Pons (tissue), 1 donor: Measurements from ENCODE around the gene NECTIN2.

Source experiments
- DNase-seq: peaks from one replicate; pipeline ENCODE4 v3.0.0-alpha.2; 2016; ENCODE audit warnings: low spot score

The NECTIN2 gene

GRCh38 chr19:44845612-44846454 lies at the start of gene NECTIN2:
TSS of gene NECTIN2 (plus strand) at chr19:44846297. CDS start at chr19:44846526, 229 bp downstream.
- DNase-seq = peak; percentile 81

GRCh38 chr19:44796701-44797115 lies 49.4 kb upstream of the NECTIN2 start:
- DNase-seq = no peak

DNA sequence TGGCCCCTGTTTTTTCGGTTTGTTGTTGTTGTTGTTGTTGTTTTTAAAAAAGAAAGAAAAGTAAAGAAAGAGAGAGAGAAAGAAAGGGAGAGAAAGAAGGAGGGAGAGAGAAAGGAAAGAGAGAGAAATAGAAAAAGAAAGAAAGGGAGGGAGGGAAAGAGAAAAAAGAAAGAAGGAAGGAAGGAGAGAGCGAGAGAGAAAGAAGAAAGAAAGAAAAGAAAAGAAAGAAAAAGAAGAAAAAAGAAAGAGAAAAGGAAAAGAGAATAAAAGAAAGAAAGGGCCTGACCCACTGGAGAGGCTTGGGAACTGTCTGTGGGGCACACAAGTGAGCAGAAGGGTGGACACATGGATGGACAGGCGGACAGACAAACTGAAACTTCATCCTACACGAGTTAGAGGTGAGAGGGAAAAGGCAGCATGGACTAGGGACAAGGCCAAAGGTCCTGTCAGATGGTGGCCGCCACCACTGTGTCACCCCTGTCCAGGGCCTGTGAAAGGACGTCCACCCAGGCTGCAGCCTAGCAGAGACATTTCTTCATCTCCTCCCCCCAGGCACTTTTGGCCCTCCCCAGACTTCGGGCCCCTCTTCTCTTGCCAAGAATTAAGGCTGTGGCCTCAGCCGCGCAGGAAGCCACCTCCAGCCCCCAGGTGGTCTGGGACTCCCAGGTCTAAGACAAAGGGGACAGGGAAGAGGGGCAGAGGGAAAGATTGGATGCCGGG lies 46.3 kb upstream of the NECTIN2 start:
- DNase-seq = no peak

- peak; percentile 20 for DNase-seq
These were observed 45.6 kb upstream of the NECTIN2 start for GRCh38 chr19:44800461-44800860.

GRCh38 chr19:44803442-44804428 lies 42.4 kb upstream of the NECTIN2 start:
- DNase-seq = no peak

- DNase-seq = no peak
These were observed 39.8 kb upstream of the NECTIN2 start for GRCh38 chr19:44806291-44806690.

DNA sequence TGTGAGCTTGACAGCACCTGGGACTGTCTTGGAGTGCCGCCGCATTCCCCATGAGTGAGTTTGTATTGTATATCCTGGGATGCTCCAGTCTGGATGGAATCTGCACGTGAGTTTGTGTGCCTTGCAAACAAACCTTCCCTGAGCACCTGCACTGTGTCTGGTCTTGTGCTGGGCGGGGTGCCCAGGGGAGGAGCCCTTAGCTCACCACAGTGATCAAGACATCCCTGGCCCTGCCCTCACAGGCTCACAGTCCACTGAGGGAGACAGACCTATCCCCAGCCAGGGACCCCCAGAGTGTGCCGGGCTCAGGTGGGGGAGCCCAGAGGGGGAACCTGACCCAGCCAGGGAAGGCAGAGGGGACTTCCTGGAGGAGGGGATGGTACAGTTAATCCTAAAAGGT lies 38.9 kb upstream of the NECTIN2 start:
- DNase-seq = no peak

DNA sequence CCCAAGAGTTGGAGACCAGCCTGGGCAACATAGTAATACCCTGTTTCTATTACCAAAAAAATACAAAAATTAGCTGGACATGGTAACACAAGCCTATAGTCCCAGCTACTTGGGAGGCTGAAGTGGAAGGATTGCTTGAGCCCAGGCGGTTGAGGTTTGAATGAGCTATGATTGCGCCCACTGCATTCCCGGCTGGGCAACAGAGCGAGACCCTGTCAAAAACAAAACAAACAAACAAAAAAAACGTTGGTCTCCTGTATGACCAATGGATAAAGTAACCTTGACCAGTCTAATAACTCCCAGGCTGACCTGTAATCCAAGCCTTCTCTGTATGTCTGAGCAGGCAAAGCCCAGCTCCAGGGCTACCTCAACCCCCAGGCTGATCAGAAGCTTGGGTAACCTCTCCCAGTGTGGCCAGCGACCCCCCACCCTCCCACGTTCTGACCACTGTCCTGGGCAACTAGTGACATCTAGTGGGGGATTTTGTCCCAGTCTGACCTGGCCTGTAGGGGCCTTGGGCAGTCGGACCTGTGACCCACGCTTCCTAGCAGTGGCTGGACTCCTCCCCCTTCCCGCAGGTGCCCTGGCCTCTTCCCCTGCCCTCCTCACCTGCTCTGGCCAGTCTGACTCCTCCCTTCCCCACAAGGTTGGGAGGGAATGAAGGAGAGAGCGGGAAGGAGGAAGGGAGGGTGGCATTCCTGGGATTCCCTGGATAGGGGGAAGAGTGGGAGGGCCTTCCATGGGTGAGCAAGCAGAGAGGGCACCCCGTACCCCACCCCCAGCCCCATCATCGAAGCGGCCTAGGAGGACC lies 38.2 kb upstream of the NECTIN2 start:
- peak; percentile 20 for DNase-seq

GRCh38 chr19:44808463-44809371 lies 37.4 kb upstream of the NECTIN2 start, which contains the start of gene BCAM:
TSS of gene BCAM (plus strand) at chr19:44809103. CDS start at chr19:44809125, 22 bp downstream.
- peak; percentile 16 for DNase-seq

DNA sequence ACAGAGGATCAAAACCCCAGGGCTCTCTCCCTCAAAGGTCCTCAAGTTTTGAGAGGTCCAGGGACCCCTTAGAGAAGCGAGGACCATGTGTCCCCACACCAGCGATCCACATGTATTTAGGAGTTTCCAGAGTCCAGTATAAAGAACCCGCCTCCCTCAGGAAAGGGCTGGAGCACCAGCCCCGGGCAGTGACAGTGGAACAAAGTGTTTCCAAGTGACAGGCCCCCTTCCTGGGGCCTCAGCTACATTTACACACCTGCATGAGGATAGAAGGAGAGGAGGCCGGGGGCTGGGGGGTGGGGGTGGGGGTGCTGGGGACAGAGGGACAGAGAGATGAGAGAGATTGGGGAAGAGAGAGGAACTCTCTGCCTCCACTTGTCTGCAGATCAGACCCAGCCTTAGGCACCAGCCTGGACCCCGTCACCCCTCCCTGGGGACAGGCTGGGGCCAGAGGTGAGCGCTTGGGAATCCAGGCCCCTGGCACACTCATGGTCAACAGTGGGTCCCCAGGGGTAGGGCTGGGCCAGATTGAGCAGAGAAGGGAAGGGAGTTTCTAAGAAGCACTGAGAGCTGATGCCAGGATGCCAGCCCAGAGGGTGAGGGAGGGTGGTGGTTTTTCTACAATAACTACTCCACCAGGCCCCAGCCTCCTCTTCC lies 36.4 kb upstream of the NECTIN2 start:
- no peak for DNase-seq

DNA sequence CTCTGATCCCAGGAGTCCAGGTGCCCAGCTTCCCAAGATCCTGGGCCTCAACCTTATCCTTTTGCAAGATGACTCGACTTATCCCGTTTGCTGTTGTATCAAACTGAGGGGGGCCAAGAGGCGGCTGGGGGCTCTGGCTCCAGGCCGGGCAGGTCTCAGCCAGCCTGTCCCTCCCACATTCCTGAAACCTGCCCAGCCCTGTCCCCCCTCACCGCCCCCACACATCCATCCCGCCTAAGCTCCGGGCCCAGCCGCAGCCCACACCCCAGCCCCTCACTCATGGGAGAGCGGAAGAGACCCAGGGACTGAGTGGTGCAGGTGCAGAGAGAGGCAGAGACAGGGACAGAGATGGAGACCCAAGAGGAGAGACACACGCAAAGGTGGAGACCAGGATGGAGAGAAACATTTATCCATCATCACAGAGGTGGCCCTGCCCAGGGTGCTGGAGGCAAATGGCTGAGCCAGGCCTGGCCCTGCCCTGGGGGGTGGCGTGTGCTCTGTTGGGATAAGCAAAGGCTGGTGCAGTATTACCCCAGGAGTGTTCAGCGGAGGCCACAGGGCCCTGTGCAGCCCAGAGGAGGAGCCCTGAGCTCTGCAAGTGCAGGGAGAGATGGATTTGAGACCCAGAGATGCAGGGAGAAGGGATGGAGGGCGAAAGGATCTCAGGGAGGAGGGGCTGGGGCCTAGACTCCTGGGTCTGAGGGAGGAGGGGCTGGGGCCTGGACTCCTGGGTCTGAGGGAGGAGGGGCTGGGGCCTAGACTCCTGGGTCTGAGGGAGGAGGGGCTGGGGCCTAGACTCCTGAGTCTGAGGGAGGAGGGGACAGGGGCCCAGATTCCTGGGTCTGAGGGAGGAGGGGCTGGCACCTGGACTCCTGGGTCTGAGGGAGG lies 35.6 kb upstream of the NECTIN2 start:
- no peak for DNase-seq

DNA sequence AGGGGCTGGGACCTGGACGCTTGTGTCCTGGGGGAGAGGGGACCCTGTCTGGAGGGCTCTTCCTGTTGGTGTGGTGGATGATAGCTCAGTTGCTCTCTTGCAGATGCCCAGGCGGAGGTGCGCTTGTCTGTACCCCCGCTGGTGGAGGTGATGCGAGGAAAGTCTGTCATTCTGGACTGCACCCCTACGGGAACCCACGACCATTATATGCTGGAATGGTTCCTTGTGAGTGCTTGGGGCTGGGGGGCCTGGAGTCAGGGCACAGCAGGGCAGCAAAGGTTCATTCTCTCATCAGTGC lies 35.0 kb upstream of the NECTIN2 start:
- DNase-seq = no peak

DNA sequence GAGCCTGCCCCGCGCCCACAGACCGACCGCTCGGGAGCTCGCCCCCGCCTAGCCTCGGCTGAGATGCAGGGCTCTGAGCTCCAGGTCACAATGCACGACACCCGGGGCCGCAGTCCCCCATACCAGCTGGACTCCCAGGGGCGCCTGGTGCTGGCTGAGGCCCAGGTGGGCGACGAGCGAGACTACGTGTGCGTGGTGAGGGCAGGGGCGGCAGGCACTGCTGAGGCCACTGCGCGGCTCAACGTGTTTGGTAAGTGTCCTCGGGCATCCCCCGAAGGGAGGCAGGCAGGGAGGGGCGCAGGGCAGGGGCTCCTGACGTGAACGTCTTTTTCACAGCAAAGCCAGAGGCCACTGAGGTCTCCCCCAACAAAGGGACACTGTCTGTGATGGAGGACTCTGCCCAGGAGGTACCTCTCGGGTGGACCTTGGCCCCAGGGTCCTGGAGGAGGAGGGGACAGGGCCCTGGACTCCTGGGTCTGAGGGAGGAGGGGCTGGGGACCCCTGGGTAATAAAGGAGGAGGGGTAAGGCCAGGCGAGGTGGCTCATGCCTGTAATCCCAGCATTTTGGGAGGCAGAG lies 33.9 kb upstream of the NECTIN2 start:
- DNase-seq = no peak

DNA sequence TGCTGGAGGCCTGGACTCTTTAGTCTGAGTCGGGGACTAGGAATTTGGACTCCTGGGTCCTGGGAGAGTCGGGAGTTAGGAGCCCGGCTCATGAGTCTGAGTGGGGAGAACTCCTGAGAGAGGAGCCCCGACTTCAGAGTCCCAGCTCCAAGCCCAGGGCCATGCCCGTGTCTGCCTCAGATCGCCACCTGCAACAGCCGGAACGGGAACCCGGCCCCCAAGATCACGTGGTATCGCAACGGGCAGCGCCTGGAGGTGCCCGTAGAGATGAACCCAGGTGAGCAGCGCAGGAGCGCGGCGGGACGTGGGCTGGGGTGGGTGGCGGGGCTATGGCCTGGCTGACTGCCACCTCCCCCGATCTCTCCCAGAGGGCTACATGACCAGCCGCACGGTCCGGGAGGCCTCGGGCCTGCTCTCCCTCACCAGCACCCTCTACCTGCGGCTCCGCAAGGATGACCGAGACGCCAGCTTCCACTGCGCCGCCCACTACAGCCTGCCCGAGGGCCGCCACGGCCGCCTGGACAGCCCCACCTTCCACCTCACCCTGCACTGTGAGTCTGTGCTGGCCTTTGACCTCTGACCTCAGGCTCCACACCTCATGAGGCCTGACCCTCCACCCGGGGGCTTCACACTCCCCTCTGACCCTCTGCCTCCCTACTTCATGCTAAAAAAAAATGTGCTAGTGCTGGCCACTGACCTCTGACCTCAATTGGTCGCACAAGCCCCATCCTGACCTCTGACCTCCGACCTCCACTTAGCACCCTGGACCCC lies 32.8 kb upstream of the NECTIN2 start:
- no peak for DNase-seq

GRCh38 chr19:44813841-44814470 lies 32.1 kb upstream of the NECTIN2 start:
- no peak for DNase-seq

DNA sequence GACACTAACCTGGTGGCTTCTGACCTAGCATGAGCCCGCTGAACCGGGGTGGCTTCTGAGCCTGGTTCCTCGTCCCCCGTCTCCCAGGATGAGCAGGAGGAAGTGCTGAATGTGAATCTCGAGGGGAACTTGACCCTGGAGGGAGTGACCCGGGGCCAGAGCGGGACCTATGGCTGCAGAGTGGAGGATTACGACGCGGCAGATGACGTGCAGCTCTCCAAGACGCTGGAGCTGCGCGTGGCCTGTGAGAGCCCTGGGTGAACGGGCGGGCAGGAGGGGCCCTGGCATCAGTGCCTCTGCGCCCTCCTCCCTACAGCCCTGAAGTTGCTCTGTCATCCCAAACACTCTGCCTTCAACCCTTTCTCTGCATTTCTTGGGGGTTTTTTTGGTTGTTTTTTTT lies 31.6 kb upstream of the NECTIN2 start:
- no peak for DNase-seq

GRCh38 chr19:44816301-44816700 lies 29.8 kb upstream of the NECTIN2 start:
- DNase-seq = no peak
